ENCODE measurements around the gene SERPING1.

Gene SERPING1

DNA sequence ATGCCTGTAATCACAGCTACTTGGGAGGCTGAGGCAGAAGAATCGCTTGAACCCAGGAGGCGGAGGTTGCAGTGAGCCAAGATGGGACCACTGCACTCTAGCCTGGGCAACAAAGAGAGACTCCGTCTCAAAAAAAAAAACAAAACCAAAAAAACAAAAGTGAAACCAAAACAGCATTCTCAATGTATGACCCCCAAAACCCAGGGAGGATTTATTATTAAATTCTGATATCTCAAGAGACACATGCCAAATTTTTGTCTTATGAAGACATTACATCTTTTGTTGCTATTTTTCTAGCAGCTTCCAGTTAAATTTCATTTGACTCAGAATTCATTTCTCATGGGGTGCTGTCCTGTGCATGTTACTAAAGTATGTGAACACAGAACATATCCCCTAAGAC is 55.2 kb downstream of the SERPING1 start:
- DNase-seq (ENCODE audit: low read depth), result no peak

DNA sequence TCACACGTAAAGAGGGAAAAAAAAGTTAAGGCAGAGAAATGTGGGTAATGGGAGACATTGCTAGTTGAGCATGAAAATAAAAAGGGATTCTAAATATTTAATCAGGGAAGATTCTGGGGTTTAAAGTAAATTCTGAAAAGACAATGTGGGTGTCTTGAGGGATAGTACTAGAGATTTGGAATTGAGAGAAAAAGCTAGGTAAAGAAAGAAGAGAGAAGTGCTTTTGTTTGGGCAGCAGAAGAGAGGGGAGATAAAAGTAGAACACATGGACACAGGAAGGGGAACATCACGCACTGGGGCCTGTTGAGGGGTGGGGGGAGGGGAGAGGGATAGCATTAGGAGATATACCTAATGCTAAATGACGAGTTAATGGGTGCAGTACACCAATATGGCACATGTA is 55.7 kb downstream of the SERPING1 start:
- DNase-seq (ENCODE audit: low read depth), result no peak

DNA sequence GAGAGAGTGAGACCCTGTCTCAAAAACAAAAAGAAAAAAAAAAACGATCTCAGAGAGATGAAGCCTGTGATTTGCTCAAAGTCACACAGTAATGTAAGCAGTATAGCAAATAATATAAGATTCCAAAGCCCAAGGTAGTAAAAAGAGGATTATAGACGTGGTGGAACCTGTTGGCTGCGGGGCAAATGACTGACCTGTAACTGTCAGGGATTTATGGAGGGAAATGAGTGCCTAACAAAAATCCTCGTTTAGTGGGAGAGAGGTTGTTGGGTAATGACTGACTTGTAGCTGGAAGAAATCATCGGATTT is 59.4 kb downstream of the SERPING1 start:
- no peak for DNase-seq (ENCODE audit: low read depth)

DNA sequence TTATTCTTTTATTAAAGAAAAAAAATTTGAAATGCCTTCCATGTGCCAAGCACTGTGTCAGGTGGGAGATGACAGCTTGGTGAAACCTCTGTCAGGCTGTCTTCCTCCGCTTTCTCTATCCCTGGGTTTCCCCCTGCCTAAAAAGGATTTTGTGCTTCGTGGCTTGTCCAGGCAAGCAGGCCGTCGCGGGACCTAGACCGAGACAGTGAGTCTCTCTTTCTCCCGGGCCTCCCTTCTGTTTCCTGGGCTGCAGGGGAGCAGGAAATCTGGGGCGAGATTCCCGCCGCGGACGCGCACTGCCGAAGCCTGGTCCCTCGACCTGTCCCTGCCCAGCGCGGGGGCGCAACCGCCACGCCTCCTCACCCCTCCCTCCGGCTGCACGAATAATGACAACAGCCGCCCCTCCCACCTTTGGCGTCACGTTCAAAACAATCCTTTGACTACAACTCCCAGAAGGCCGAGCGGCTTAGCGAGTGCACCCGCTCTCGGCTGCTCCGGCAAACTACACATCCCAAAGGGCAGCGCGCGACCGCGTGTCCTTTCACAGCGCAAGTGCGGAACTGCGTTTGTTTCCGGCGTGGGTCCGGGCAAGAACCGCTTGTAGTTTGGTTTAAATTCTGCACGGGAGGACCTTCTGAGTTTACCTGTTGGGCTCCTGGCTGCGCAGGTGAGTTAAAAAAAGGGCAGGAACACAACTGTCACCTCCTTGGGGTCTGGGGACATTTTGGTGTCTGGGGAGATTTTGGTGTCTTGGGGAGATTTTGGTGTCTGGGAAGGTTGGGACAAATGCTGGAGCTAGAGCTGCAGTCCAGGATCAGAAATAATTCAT is 59.9 kb downstream of the SERPING1 start, which contains the start of gene CLP1:
Gene CLP1, plus strand, starts transcription at position 569 of the 829 bp plus-strand sequence. CDS start 1,715 bp downstream, outside the sequence.
- peak; percentile 89 for DNase-seq (ENCODE audit: low read depth)

DNA sequence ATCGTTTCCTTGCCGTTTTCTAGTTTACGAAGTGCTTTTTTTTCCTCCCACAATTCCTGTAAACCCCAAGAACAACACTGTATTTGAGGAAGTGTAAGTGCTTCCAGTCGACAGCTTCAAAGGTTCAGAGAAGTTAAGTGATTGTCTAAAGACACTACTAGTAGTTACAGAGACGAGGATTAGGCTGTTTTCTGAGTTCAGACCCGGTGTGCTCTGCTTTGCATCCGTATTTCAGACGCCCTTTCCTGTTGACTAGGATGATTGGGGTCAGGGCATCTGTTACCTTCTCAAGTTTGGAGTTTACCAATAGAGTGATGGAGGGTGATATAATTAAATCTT is 60.5 kb downstream of the SERPING1 start:
- no peak for DNase-seq (ENCODE audit: low read depth)

DNA sequence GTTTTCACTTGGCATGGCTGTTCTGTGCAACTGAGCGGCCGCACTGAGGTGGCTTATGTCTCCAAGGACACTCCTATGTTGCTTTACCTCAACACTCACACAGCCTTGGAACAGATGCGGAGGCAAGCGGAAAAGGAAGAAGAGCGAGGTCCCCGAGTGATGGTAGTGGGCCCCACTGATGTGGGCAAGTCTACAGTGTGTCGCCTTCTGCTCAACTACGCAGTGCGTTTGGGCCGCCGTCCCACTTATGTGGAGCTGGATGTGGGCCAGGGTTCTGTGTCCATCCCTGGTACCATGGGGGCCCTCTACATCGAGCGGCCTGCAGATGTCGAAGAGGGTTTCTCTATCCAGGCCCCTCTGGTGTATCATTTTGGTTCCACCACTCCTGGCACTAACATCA is 62.2 kb downstream of the SERPING1 start:
- DNase-seq (ENCODE audit: low read depth), result no peak

DNA sequence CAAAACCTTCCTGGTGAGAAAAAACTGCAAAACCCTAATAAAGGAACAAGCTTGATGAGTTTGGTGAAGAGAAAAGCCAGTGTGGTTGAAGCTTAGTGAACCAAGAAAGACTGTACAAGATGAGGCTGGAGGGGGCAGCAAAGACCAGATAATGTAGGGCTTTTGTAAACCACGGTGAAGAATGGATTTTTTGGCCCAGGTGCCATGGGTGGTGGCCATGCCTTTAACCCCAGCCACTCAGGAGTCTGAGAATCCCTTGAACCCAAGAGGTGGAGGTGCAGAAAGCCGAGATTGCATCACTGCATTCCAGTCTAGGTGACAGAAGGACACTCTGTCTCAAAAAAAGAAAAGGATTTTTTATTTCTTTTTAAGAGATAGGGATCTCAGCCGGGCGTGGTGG is 65.4 kb downstream of the SERPING1 start:
- no peak for DNase-seq (ENCODE audit: low read depth)

DNA sequence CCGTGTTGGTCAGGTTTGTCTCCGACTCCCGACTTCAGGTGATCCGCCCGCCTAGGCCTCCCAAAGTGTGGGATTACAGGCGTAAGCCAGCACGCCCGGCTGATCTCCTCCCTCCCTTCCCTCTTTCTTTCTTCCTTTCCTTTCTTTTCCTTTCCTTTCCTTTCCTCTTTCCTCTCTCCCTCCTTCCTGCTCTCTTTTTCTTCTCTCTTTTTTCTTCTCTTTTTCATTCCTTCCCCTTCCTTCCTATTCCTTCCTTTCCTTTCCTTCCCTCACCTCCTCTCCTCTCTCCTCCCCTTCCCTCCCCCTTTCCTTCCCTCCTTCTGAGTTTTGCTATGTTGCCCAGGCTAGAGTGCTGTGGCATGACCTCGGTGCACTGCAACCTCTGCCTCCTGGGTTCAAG is 66.5 kb downstream of the SERPING1 start:
- no peak for DNase-seq (ENCODE audit: low read depth)
